Hippocampal formation (tissue), 2 donors: ENCODE measurements around the gene ADGRL3.

Experiments used
- DNase-seq, 2 donors: peaks; one replicate each; lab custom pipeline; 2025; lab: John Stamatoyannopoulos, UW

The ADGRL3 gene

DNA sequence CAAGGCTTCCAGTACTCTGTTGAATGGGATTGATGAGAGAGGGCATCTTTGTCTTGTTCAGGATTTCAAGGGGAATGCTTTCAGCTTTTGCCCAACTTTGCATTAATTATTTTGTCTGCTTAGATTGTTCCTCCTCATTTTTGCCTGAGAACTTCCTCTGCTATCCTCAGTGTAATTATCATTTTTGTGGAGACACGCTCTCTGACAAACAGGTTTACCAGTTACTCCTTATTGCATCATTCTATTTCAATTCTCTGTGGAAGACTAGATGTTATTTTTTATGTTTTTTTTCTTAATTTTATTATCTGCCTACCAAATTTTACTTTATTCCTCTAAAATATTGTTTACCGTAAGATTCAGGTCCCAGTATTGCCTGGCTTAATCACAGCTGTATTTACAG is 349.2 kb downstream of the ADGRL3 start:
- DNase-seq = no peak

DNA sequence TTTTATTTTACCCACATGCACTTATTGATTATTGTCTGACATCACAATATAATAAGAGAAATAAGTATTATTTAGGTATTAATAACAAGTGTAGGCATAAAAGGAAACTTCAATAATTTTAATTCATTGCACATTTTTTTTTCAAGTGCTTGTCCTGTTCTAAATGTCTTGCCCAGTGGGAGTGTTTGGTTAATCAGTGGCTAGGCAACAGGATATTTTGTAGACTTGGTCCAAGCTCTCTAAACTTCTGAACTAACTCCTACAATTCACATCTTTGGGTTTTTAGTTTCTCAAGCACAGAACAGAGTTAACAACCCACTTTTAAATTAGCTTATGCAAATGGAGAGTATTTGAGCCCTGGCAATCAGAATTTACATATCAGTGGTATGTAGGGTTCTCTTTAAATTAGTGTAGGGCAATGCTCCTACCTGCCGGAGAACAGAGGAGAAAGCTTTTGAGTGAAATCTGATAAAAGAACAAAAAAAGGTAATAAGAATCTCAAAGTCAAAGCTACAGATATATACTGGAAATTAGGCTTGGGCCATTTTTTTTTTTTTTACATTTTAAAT is 353.5 kb downstream of the ADGRL3 start:
- DNase-seq = no peak

DNA sequence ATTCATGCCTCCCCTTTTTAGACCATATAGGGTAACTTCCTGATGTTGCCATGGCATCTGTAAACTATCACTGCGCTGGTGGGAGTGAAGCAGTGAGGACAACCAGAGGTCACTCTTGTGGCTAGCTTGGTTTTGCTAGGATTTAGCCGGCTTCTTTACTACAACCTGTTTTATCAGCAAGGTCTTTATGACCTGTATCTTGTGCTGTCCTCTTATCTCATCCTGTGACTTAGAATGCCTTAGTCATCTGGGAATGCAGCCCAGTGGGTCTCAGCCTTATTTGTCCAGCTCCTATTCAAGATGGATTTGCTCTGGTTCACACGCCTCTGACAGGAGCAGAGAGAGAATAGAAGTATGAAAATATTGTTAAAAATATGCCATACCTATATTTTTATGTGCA is 355.7 kb downstream of the ADGRL3 start:
- DNase-seq = no peak

DNA sequence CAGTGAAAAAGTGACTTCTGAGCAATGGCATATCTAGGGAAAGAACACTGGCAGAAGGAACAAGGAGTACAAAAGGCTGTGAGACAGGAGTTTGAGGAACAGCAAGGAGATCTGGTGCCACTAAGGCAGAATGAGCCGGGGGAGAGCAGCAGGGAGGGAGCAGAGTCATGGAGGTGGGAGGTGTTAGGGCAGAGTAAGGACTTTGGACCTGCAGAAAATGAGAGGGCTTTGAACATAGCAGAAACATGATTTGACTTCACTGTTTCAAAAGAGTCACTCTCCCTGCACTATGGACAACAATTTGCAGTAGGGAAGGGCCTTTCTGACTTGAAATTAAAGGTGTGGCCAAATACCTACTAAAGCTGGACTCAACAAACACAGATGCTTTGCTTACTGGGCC is 356.2 kb downstream of the ADGRL3 start:
- no peak for DNase-seq

DNA sequence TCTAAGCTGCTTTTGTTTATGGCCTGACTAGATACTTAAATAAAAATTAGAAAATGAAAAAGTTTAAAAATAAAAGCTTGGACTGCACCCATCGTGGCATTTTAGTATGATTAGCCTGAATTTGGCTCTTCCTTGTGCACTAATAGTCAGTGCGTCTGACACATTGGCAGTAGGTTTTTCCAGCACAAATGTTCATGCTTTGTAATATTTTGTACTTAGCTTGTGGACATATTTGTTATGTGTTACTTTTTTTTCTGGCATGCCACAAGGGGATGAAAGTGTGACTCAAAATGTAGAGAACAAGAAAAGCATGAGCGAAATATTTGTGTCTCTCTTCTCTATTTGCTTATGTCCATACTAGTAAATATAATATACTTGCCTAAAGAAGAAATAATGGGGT is 359.3 kb downstream of the ADGRL3 start:
- DNase-seq = no peak

DNA sequence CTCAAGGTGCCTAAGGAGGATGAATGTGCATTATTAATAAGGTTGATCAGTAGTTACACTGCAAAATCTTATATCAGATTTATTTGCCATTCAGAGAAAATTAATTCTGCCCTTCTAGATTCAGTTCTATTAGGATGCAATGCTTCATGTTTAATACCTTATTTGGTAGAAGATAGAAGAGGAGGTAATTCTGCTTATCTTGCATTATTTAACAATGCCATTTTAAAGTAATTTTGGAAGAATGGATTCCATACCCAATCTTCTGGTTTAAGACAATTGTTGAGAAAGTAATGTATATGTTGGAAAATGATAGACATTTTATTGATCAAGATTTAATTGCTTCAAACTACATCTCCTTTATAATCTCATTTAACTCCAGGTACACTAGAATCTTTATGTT is 360.9 kb downstream of the ADGRL3 start:
- DNase-seq = no peak

DNA sequence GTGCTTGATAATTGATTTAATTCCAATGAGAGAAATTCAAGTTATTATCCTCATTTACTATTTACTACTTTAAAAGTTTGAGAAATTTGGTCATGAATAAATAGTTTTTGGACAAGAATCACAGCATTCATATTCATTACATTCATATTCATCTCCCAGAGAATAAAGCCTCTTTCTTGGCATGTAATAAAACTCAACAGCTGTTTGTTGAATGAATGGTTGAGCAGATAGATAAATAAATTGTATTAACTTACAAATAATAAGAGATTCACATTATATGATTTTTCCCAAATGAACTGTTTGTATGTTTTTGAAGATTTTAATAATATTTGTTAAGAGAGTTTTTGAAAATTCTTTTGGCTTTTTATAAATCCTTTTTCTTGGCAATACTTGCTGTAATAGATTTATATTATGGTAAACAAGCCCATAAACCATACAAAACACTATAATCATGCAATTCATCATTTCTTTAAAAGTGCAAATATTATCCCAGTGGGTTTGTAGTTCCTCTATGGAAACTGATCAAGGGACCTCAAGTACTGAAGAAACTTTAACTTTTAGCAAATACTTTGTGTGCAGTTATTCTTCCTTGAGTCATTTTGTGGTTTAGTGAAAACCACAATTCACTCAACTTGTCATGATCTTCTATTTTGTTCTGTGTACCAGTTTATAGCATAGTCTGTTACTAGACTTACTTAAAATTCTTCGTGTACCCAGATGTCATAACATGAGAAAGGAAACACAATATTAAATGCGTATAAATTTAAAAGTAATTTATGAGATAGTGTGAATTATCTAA is 371.8 kb downstream of the ADGRL3 start:
- no peak for DNase-seq

DNA sequence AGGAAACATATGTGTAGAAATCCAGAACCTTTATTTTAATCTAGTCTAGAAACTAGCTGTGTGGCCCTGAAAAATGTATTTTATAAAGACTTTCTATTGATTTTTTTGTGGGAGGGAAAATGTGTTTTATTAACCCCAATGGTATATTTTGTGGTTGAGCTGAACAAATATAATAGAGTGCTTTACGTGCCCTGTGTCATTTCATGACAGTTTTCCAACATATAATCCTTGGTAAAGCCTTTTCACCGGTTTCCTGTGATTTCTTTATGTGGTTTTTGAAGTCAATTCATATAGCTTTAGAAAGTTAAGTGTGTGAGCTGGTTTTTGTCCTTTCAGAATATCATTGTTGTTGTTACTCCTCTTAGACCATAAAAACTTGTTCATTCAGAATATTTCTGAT is 375.7 kb downstream of the ADGRL3 start:
- no peak for DNase-seq

DNA sequence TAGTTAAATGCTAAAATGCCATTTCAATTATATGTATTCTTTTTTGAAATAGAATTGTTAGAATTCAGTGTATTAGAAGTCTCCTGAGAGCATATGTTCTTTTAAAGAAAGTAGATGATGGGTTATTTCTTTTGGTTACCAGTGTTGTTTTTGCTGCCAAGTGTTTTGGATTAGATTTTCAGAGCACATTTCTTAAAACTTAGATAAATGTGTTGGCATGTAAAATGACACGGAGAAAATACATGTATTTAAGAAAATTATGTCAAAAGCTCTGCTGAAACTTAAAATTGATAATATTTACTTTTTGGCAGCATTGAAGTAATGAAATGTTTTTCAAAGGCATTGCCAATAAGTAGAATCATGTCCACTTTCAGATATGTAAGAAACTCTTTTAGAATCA is 379.7 kb downstream of the ADGRL3 start:
- no peak for DNase-seq

DNA sequence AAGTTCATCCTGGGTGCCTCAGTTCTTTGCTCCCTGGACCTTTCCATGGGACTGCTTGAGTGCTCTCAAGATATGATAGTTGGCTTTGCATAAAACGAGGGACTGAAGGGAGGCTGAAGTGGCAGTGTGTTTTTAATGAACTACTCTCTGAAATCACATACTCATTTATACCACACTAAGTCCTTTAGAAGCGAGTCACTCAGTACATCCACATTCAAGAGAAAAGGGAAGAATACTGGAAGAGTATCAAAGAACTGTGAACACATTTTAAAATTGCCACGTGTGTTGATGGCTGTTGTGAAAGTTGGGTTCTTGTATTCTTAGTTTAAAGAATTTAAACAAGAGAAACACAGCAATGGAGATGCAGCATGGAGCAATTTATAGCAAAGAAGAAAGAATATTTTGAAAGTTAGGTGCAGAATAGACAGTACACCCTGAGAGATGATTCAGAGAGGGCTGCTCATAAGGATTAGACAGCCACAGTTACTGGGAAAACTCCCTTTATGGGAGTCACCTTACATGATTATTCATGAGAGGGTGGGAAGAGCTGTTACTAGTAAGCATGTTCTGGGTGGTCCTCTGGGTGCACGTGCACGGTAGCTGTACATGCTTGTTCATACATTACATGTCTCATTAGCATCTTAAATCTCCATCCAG is 380.7 kb downstream of the ADGRL3 start:
- no peak for DNase-seq

DNA sequence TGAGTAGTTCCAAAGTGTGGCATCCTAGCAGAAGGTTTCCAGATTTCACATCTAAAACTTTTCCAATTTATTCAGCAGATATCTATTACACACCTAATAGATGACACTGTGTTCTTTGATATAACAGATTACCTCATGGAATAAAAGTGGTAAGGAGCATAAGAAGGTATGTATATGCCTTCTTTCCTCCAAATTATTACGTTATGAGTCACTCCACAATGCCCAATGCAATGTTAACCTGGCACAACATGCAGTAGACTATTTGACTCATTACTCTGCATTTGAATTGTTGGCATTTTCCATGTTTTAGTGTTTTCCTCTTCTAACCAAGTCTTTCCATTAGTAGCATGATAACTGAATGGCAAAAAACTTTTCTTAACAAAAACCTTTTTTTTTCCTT is 383.6 kb downstream of the ADGRL3 start:
- no peak for DNase-seq

DNA sequence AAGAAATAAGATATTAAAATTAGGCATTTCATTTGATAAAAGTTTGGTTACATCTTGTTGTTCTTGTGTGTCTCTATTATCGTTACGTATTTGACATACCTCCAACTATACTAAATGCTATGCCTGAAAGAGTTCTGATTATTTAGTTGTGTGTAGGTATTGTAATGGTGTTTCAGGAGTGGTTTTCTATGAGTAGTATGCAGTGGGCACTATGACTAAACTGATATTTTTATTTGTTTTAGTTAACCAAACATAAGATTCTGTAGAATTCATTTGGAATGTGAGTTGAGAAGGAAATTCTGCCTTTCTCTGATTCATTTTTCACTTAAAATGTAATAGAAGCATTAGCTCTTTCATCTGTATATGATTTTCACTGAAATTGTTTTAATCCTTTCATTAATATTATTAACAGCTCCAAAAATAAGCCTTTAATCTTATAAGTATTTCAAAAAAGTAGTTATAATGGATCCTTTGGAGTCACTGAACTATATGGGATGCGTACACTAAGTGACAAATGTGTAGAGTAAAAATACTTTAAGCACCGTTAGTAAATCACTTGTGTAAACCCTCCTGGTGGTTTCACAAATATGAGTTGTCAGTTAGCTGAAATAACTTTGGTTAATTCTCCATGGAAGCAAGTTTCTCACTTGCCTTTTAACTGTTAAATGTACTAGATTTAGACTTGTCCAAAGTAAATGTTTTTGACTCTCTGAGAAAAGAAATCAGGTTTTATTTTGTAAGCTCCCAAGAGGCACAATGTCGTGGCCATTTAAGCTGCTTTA is 388.7 kb downstream of the ADGRL3 start:
- DNase-seq = no peak

DNA sequence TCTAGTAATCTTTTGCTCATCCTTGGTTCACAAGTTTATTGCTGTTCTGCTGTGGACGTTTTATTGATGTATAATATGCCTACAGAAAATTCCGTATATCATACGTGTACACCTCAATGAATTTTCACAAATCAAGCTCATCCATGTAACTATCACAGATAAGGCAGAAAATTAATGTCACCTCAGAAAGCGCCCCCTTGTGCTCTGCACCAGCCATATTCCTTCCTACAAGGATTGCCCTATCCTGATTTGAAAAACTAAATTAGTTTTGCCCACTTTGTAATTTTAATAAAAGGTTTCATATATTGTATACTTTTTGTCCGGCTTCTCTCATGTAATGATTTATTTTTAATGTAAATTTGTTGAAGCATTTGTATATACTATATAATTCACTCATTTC is 390.8 kb downstream of the ADGRL3 start:
- no peak for DNase-seq

DNA sequence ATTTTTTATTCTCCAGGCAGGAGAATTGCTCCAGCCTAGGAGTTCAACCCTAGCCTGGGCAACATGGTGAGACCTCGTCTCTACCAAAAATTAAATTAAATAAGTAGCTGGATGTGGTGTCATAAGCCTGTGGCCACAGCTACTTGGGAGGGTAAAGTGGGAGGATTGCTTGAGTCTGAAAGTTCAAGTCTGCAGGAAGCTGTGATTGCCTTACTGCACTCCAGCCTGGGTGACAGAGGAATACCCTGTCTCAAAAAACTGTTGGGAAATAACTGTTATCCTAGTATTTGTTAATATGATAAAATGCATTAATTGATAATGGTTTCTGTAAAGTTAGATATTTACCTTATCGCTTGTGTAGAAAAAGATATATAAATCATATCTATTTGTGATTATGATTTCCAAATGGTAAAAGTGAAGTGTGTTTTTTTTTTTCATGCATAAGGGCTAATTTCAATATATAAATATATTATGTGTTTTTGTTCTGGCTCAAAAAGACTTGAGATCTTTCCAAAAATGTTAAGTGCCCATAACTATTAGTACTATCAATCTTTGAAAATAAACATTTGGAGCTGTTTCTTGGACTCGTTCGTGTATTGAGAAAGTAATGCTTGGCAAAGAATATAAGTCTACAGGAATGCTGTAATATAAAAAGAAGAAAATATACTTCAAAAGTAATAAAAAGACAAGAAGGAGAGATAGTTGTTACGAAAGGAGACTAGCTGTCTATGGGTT is 396.6 kb downstream of the ADGRL3 start:
- DNase-seq = no peak

DNA sequence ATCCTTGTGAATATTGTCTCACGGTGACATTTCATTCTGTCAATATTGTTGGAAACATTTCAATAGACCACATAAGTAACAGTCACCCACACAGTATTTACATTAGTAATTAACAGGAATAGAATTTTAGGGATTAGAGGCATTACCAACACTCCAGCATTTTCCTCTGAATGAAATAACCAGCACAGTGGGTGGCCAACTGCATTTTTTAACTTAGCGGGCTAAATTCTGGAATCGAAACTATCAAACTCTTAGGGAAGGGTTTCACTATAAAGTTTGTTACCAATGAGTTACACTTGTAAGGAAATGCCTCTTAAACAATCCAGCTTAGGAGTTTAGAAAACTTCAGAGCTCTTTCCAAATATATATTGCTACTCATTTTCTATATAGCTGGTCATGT is 403.0 kb downstream of the ADGRL3 start:
- no peak for DNase-seq

DNA sequence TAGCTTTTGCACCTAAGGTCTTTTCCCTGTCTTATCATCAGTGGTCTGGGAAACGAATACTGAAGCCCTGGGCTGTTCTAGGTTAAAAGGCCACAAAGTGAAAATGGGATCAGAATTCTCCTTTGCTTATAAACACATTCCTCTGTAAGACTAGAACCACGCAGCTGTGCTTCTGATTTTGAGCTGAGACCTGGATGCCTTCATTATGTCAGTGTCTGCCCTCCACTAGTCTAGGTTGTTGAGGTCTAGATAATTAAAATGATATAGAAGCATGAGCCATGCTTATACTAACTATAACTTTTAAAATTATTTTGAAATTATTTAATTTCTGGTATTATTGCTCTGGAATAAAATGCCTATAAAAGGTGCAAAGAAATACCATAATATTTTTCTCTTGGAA is 403.9 kb downstream of the ADGRL3 start:
- no peak for DNase-seq

DNA sequence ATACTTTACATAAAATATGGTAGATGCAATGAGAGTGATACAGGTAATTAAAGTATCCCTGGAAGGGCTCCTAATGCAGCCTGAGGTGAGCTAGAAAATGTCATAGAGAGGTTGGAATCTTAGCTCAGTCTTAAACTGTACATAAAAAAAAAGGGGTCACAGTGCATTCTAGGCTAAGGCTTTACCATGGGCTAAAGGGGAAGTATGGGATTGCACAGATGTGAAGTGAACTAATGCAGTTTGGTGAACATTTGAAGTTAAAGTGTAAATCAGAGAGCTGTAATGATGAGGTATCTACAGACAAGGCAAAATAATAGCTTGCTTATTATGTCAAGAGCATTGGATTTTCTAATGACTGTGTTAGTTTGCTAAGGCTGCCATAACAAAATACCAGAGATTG is 405.9 kb downstream of the ADGRL3 start:
- DNase-seq = no peak

DNA sequence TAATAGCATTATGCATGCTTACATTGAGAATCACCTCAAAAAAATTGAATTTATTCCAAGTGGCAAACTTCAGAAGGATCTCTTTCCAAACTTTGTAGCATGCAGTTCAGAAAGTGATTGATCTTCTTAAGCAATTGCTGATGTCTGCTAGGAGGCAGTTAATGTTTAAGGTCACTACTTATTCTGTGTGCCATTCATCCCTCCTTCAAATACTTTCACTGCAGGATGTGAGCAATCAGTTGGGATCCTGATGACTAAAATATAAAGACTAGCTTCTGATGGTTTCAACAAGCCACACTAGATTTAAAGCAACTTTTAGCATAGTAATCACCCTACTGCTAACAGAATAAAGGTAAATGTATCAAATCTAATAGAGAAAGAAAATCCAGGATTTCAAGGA is 414.1 kb downstream of the ADGRL3 start:
- no peak for DNase-seq

DNA sequence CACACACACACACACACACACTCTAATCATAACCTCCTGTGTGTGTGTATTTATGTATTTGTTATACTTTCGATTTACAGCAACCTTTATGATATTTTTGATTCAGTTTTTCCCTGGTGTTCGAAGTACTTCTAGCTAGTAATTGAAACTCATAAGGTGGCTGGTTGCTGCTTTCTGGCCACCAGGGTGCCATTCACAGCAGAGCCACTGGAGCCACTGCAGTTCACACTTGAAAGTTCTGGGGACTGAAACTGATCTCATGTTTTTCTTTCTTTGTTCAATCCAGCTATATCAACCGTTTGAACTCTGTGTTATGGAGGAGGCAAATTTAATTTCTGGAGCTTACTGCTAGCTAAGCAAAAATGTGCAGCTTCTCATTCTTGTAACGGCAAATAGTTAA is 419.4 kb downstream of the ADGRL3 start:
- DNase-seq = no peak

DNA sequence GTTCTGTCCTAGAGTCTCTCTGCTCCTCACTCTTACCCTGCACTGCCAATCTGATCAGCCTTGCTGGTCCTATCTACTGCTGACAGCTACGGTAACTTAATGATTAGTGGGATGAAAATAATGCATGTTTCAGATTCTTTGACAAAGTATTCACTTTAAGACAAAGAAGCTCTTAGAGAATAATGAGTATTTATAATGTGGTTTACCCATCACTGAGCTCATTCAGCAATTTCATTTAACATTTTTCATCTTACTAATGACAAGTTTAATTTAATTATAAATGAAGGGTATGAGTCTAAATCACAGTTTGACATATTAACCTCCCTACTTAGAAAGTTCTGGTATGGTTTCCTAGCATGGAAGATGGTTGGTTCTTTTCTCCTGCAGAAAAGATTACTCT is 428.2 kb downstream of the ADGRL3 start:
- DNase-seq = no peak

DNA sequence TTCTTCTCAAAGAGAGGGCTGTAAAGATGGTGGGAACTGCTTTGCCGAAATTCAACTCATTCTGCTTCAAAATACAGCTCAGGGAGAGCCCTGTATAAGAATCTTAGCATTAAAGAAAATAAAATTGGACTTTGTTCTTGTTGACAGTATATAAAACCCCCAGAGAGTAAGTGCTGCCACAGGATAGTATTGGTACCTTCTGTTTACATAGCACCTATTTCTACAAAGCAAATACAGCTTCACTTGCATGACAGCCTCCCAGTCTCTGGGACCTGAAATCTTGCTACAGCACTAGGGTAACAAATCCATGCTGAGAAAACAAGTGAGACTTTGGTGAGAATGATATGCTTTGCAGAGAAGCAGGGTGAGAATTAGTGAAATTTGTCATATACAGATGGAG is 428.6 kb downstream of the ADGRL3 start:
- DNase-seq = no peak

DNA sequence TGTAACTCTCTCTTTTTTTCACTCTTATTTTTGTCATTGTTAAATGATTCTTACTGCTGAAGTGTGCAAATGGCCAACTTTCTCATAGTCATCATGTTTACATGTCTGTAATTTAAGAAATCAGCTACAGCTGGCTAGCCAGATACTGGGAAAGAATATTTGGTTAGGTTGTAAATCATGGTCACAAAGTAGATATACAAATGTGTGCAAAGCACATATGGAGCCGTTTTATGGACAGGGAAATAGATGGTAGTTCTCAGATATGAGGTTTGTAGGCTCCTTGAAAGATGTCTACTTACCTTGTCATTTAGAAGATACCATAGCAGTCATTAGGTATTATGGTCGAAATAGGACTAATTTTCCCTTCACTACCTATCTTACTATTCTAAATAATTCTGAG is 430.4 kb downstream of the ADGRL3 start:
- DNase-seq = no peak
